GM12892 (cell line): Measurements from ENCODE around the gene ASTN2.

ENCODE experiments used
- POLR2A ChIP-seq: IDR thresholded peaks from 2 replicates; pipeline ENCODE4 v1.6.1; 2011; ENCODE audit warnings: low read depth, low read length, control low read depth
- POLR2AphosphoS5 ChIP-seq: IDR thresholded peaks from 2 replicates; pipeline ENCODE4 v1.6.1; 2011; ENCODE audit warnings: low read depth, low read length, control low read depth
- TAF1 ChIP-seq: IDR thresholded peaks from 2 replicates; pipeline ENCODE4 v1.6.1; 2011; ENCODE audit warnings: low read depth, mild to moderate bottlenecking, control low read depth, low read length, borderline replicate concordance

- TF ChIP-seq POLR2A (no peak), POLR2AphosphoS5 (no peak), TAF1 (no peak)
Measured at GRCh38 chr9:116888066-116888465, 526.8 kb downstream of the ASTN2 start.
